Body of pancreas (tissue), 4 donors: ENCODE data around the gene CHST8. TPM values are rescaled to one million over a fixed set of nuclear protein-coding genes. Genes with fewer than 3 reads are reported as not detected.

Experiments used
- ATAC-seq: fragments of 150-250 bp; one replicate; pipeline ENCODE4 v1.9.1; 2016
- DNase-seq, 4 donors: peaks; one replicate each; pipeline ENCODE4 v3.0.0-alpha.2; 2019
- H3K27ac ChIP-seq, 4 donors: fragments of 200-600 bp; sonication (generic); 1 replicate in 3 of 4; 2 replicates in 1 of 4; pipeline versions ENCODE4 v1.5.1 to v1.6.1; 2016 to 2019; ENCODE audit warnings: mild to moderate bottlenecking in 1 of 4, mixed read lengths in 1 of 4, moderate library complexity in 1 of 4
- H3K27me3 ChIP-seq, 2 donors: fragments of 200-600 bp; sonication (generic); one replicate each; pipeline ENCODE4 v1.6.0; 2016; ENCODE audit warnings: mild to moderate bottlenecking in 1 of 2
- H3K36me3 ChIP-seq, 2 donors: fragments of 200-600 bp; sonication (generic); replicated peaks in 1 of 2; 2 replicates each; pipeline ENCODE4 v1.5.1; 2016; ENCODE audit warnings: low read depth in 2 of 2; ENCODE audit not compliant: insufficient read depth in 1 of 2
- H3K4me1 ChIP-seq: fragments of 200-600 bp; sonication (generic); one replicate; pipeline ENCODE4 v1.6.0; 2016
- H3K4me3 ChIP-seq, 2 donors: fragments of 200-600 bp; sonication (generic); 1 replicate in 1 of 2; 2 replicates in 1 of 2; pipeline ENCODE4 v1.5.1; 2016 to 2019
- H3K9me3 ChIP-seq, 3 donors: fragments of 200-600 bp; sonication (generic); 1 replicate in 2 of 3; 2 replicates in 1 of 3; pipeline ENCODE4 v1.5.1; 2016
- CTCF ChIP-seq, 7 experiments: fragments of 450-650 bp in 4 of 7; fragments of 200-600 bp in 3 of 7; sonication (generic) in 3 of 7; IDR thresholded peaks; one replicate each; pipeline ENCODE4 v1.5.1; 2016 to 2019; ENCODE audit warnings: antibody characterized with exemption in 7 of 7
- POLR2A ChIP-seq, 3 donors: fragments of 450-650 bp; IDR thresholded peaks; one replicate each; pipeline ENCODE4 v1.6.1; 2016; ENCODE audit warnings: antibody characterized with exemption in 3 of 3, mild to moderate bottlenecking in 2 of 3
- WGBS, 2 donors: methylation state at CpG; one replicate each; pipeline ENCODE4 v1.1.5; 2017; 5-methylcytosine and 5-hydroxymethylcytosine counted together
- intact Hi-C: fragments of 100-400 bp; cut with DNase I; formaldehyde crosslinking; loops from one replicate; pipeline ENCODE4 v1.15.1; 2023
- total RNA-seq, 2 donors: library from RNA; depleted of rRNA; stranded (reverse); fragments of >200 nt; gene quantifications; one replicate each; pipeline ENCODE4 v1.1.0, GENCODE V29; 2016

The CHST8 gene
- total RNA-seq, 2 donors from 2014 or later: 0.26 TPM; not detected in 1

GRCh38 chr19:33606556-33606955 lies 15.2 kb upstream of the CHST8 start:
- Histone ChIP-seq H3K27me3 (no peaks in the 10 kb centered on the region), H3K4me1 (no peaks in the 10 kb centered on the region), H3K36me3 (no peaks in the 10 kb centered on the region), H3K9me3 (peaks cover 0 to 14% (median 0%) of the 10 kb centered on the region in 3 donors), H3K27ac (no peak overlapping the region), H3K4me3 (no peak overlapping the region)
- intact Hi-C loops: no loop called here
- ATAC-seq: no peak
- no peak for TF ChIP-seq POLR2A (IDR thresholded peaks at IDR 0.05)
- no peak for TF ChIP-seq CTCF (IDR thresholded peaks at IDR 0.05)
- 21 to 29% methylated on average over 4 of the region's 4 CpGs for WGBS, 2 donors
- no peak for DNase-seq

GRCh38 chr19:33609353-33609752 lies 12.4 kb upstream of the CHST8 start:
- H3K36me3 ChIP-seq: no peaks in the 10 kb centered on the region
- H3K4me1 ChIP-seq: no peaks in the 10 kb centered on the region
- intact Hi-C loops: no loop called here
- DNase-seq (no peak), ATAC-seq (no peak)
- H3K4me3 ChIP-seq: no peak overlapping the region
- no peak overlapping the region for H3K27ac ChIP-seq
- H3K27me3 ChIP-seq: no peaks in the 10 kb centered on the region
- TF ChIP-seq POLR2A (IDR thresholded peaks at IDR 0.05) (no peak), CTCF (IDR thresholded peaks at IDR 0.05) (no peak)
- WGBS, 2 donors: 31 to 43% methylated on average over 1 of the region's 1 CpG
- H3K9me3 ChIP-seq: no peaks in the 10 kb centered on the region

GRCh38 chr19:33610588-33610987 lies 11.2 kb upstream of the CHST8 start:
- DNase-seq (no peak), ATAC-seq (no peak)
- intact Hi-C loops: no loop called here
- no peak overlapping the region for H3K4me3 ChIP-seq
- H3K27ac ChIP-seq: no peak overlapping the region
- H3K9me3 ChIP-seq: no peaks in the 10 kb centered on the region
- no peaks in the 10 kb centered on the region for H3K27me3 ChIP-seq
- no peaks in the 10 kb centered on the region for H3K4me1 ChIP-seq
- no peaks in the 10 kb centered on the region for H3K36me3 ChIP-seq
- TF ChIP-seq POLR2A (IDR thresholded peaks at IDR 0.05) (no peak), CTCF (IDR thresholded peaks at IDR 0.05) (no peak)
- WGBS, 2 donors: 48 to 59% methylated on average over 1 of the region's 1 CpG

- WGBS, 2 donors: 36 to 66% methylated on average over 4 to 11 of the region's 11 CpGs
- intact Hi-C loops: no loop called here
- Histone ChIP-seq H3K4me3 (no peak overlapping the region), H3K27me3 (no peaks in the 10 kb centered on the region), H3K4me1 (no peaks in the 10 kb centered on the region), H3K27ac (no peak overlapping the region), H3K9me3 (no peaks in the 10 kb centered on the region), H3K36me3 (no peaks in the 10 kb centered on the region)
- no peak for ATAC-seq
- TF ChIP-seq POLR2A (IDR thresholded peaks at IDR 0.05): no peak
- TF ChIP-seq CTCF (IDR thresholded peaks at IDR 0.05): no peak
- DNase-seq: no peak
Observed at GRCh38 chr19:33612928-33613619, 8.7 kb upstream of the CHST8 start.

GRCh38 chr19:33613620-33614000 lies 8.1 kb upstream of the CHST8 start:
- Histone ChIP-seq H3K36me3 (no peaks in the 10 kb centered on the region), H3K27ac (no peak overlapping the region), H3K4me3 (no peak overlapping the region), H3K27me3 (no peaks in the 10 kb centered on the region), H3K9me3 (no peaks in the 10 kb centered on the region), H3K4me1 (no peaks in the 10 kb centered on the region)
- TF ChIP-seq POLR2A (IDR thresholded peaks at IDR 0.05): no peak
- TF ChIP-seq CTCF (IDR thresholded peaks at IDR 0.05): no peak
- no peak for ATAC-seq
- no peak for DNase-seq
- 23 to 28% methylated on average over 3 of the region's 3 CpGs for WGBS, 2 donors
- intact Hi-C loops: no loop called here
